Measurements from ENCODE around the gene TMED1. TPM values are rescaled to one million over a fixed set of nuclear protein-coding genes. Genes with fewer than 3 reads are reported as not detected.

Gene TMED1
- total and polyA plus RNA-seq, 9 of the 15 experiments (the other 6 are each of a cell fraction or from before 2014, with no cell fraction given) = 0.86 to 30.2 (median 23.5) TPM

GRCh38 chr19:10870955-10871603 is 35.1 kb upstream of the TMED1 start, which contains the start of gene CARM1 (continued):
- TF ChIP-seq ZNF324 (CRISPR knock-in tag; IDR thresholded peaks at IDR 0.05) (no peak), LARP7 (IDR thresholded peaks at IDR 0.05) (no peak), MEIS2 (IDR thresholded peaks at IDR 0.05; ENCODE audit: partially characterized antibody) (peak; percentile 6), PTTG1 (tag; IDR thresholded peaks at IDR 0.05; ENCODE audit: low read depth) (no peak), NCOA1 (IDR thresholded peaks at IDR 0.05; ENCODE audit: low read depth) (no peak), HDAC1 (IDR thresholded peaks at IDR 0.05) (no peak), MLLT1 (IDR thresholded peaks at IDR 0.05) (no peak), NR3C1 (CRISPR knock-in tag; IDR thresholded peaks at IDR 0.05) (no peak), NFE2L1 (tag; IDR thresholded peaks at IDR 0.05; ENCODE audit: borderline replicate concordance, low read depth) (no peak), TAL1 (IDR thresholded peaks at IDR 0.05) (no peak), PRPF4 (IDR thresholded peaks at IDR 0.05; ENCODE audit: insufficient read depth, low read depth, low read length, poor library complexity, severe bottlenecking) (no peak), ZNF146 (CRISPR knock-in tag; IDR thresholded peaks at IDR 0.05; ENCODE audit: unreplicated experiment) (no peak), ZNF280A (IDR thresholded peaks at IDR 0.05; ENCODE audit: low read depth, partially characterized antibody) (no peak), HDAC8 (tag; IDR thresholded peaks at IDR 0.05) (no peak), ZNF277 (CRISPR knock-in tag; IDR thresholded peaks at IDR 0.05; ENCODE audit: borderline replicate concordance) (no peak), SAP30 (IDR thresholded peaks at IDR 0.05; ENCODE audit: borderline replicate concordance, insufficient read depth, low read depth, low read length, poor library complexity, severe bottlenecking) (no peak), TCFL5 (CRISPR knock-in tag; conservative IDR thresholded peaks at IDR 0.05) (no peak), ZBTB33 (CRISPR knock-in tag; IDR thresholded peaks at IDR 0.05) (peak; percentile 75), MNT (conservative IDR thresholded peaks at IDR 0.05) (peak; percentile 36 to 58; a peak in 2 of 4 replicates), SRSF1 (IDR thresholded peaks at IDR 0.05; ENCODE audit: low read depth, low read length) (no peak)

Measured in K562 (cell line).